ENCODE results near the gene PLAAT5.

DNA sequence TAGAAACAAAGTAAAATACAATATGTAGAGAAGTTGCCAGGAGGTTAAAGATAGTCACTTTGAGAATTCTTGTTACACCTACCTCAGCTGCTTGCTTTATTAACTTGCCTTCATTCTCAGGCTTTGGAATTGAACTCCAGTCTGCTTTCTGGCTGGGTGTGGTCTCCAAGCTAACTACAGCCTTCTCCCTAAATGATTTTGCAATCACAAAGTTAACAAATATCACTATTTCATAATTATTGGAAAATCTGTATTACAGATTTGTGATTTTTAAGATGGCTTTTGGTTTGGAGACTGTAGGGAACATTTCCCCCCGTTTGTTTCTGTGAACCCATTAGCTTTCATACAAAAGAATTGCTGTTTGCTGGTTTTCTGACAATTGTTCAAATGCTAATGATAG lies 2.2 kb downstream of the PLAAT5 start:
- TF ChIP-seq, protein P1, sequence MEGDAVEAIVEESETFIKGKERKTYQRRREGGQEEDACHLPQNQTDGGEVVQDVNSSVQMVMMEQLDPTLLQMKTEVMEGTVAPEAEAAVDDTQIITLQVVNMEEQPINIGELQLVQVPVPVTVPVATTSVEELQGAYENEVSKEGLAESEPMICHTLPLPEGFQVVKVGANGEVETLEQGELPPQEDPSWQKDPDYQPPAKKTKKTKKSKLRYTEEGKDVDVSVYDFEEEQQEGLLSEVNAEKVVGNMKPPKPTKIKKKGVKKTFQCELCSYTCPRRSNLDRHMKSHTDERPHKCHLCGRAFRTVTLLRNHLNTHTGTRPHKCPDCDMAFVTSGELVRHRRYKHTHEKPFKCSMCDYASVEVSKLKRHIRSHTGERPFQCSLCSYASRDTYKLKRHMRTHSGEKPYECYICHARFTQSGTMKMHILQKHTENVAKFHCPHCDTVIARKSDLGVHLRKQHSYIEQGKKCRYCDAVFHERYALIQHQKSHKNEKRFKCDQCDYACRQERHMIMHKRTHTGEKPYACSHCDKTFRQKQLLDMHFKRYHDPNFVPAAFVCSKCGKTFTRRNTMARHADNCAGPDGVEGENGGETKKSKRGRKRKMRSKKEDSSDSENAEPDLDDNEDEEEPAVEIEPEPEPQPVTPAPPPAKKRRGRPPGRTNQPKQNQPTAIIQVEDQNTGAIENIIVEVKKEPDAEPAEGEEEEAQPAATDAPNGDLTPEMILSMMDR (IDR thresholded peaks at IDR 0.05): no peak
- TF ChIP-seq POLR2A (IDR thresholded peaks at IDR 0.05) (no peak), EP300 (IDR thresholded peaks at IDR 0.05) (no peak)

Measured in tibial nerve (tissue), 4 donors.